ENCODE measurements around the gene METTL13.

DNA sequence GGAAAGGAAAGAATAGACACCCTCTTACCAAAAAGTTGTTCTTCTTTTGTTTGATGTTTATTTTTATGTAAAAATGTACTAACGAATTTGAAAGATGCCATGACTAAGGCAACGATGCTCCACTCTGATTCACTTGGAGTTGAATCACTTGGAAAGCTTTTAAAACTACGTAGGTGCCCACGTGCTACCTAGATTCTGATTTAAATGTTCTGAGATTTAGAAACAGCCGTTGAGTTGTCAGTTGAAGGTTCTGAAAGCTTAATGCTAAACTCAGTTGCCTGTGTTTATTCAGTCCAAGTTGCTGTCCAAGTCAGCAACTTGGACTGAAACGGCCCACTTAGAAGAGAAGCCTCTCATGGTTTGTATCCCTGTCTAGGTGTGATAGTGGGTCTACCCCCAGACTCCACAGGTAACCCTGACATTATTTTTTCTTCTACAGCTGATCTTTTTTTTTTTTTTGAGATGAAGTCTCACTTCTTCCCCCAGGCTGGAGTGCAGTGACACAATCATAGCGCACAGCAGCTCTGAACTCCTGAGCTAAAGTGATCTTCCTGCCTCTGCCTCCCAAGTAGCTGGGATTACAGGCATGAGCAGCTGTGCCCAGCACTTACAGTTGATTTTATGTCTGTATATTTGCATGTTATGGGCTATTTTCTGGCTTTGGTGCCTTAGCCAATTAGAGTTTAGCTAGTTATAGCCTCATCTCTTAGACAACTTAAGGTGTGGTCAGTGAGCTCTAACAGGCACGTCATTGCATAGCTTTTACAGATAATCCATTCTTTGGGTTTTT is 38.2 kb upstream of the METTL13 start:
- TF ChIP-seq, protein P1, sequence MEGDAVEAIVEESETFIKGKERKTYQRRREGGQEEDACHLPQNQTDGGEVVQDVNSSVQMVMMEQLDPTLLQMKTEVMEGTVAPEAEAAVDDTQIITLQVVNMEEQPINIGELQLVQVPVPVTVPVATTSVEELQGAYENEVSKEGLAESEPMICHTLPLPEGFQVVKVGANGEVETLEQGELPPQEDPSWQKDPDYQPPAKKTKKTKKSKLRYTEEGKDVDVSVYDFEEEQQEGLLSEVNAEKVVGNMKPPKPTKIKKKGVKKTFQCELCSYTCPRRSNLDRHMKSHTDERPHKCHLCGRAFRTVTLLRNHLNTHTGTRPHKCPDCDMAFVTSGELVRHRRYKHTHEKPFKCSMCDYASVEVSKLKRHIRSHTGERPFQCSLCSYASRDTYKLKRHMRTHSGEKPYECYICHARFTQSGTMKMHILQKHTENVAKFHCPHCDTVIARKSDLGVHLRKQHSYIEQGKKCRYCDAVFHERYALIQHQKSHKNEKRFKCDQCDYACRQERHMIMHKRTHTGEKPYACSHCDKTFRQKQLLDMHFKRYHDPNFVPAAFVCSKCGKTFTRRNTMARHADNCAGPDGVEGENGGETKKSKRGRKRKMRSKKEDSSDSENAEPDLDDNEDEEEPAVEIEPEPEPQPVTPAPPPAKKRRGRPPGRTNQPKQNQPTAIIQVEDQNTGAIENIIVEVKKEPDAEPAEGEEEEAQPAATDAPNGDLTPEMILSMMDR (optimal IDR thresholded peaks at IDR 0.05 in 1 of 3, IDR thresholded peaks at IDR 0.05 in 1 of 3, conservative IDR thresholded peaks at IDR 0.05 in 1 of 3; ENCODE audit: extremely low read depth in 1 of 3, insufficient read depth in 2 of 3, low read length in 3 of 3): no peak
- TF ChIP-seq EZH2 (IDR thresholded peaks at IDR 0.05; ENCODE audit: low read length): no peak
